ENCODE measurements around the gene TOP2A. TPM values are rescaled to one million over a fixed set of nuclear protein-coding genes. Genes with fewer than 3 reads are reported as not detected.

TOP2A gene
- total RNA-seq, 1 experiment from 2014 or later: 1,672 TPM

- Mint-ChIP-seq H3K4me1 (ENCODE audit: low read depth, unreplicated experiment) (peaks cover 33% of the 10 kb centered on the region), H3K27ac (ENCODE audit: unreplicated experiment) (no peak overlapping the region), H3K36me3 (ENCODE audit: insufficient read depth, unreplicated experiment) (no peaks in the 10 kb centered on the region), H3K27me3 (ENCODE audit: unreplicated experiment) (peaks cover 29% of the 10 kb centered on the region), H3K4me3 (ENCODE audit: low read depth, unreplicated experiment) (peak overlapping the region; percentile 13), H3K9me3 (ENCODE audit: low read depth, unreplicated experiment) (no peaks in the 10 kb centered on the region)
- CTCF ChIA-PET: interaction anchor here (0.6 to 53.1 kb wide), 28 partner anchors 14 to 840 kb away, joined by 3 to 4142 read pairs (median 4); partner anchors contain the start of genes CASC3, CCR7, IGFBP4 and PSMD3
- TF ChIP-seq CTCF (IDR thresholded peaks at IDR 0.05; ENCODE audit: unreplicated experiment): no peak
- no TSS peak for BruUV-seq (replicated peaks)
- peak; percentile 99 for DNase-seq
- intact Hi-C loops (cut with micrococcal nuclease; ENCODE audit: unreplicated experiment): loop anchor here (1.0 kb wide), 1 partner anchor 246 kb away; no protein-coding TSS in a partner anchor
These were observed 40.5 kb upstream of the TOP2A start for GRCh38 chr17:40457964-40458791.

DNA sequence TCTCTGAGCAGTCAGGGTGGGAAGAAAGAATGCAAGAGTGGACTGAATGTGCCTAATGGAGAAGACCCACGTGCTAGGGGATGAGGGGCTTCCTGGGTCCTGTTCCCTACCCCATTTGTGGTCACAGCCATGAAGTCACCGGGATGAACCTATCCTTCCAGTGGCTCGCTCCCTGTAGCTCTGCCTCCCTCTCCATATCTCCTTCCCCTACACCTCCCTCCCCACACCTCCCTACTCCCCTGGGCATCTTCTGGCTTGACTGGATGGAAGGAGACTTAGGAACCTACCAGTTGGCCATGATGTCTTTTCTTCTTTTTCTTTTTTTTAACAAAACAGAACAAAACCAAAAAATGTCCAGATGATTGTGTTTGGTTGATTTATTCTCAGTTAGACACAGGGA, 39.7 kb upstream of the TOP2A start:
- no TSS peak for BruUV-seq (replicated peaks)
- TF ChIP-seq CTCF (IDR thresholded peaks at IDR 0.05; ENCODE audit: unreplicated experiment): no peak
- H3K4me1 Mint-ChIP-seq (ENCODE audit: low read depth, unreplicated experiment): peaks cover 41% of the 10 kb centered on the region
- no peak for DNase-seq
- CTCF ChIA-PET: interaction anchor here (0.6 to 53.1 kb wide), 17 partner anchors 13 to 839 kb away, joined by 3 to 4142 read pairs (median 5); partner anchors contain the start of genes CASC3, CCR7, IGFBP4 and TOP2A
- no peak overlapping the region for H3K27ac Mint-ChIP-seq (ENCODE audit: unreplicated experiment)
- H3K4me3 Mint-ChIP-seq (ENCODE audit: low read depth, unreplicated experiment): peak overlapping the region; percentile 13
- H3K9me3 Mint-ChIP-seq (ENCODE audit: low read depth, unreplicated experiment): no peaks in the 10 kb centered on the region
- peaks cover 34% of the 10 kb centered on the region for H3K27me3 Mint-ChIP-seq (ENCODE audit: unreplicated experiment)
- H3K36me3 Mint-ChIP-seq (ENCODE audit: insufficient read depth, unreplicated experiment): peaks cover 7% of the 10 kb centered on the region
- intact Hi-C loops (cut with micrococcal nuclease; ENCODE audit: unreplicated experiment): loop anchor here (1.0 kb wide), 1 partner anchor 245 kb away; no protein-coding TSS in a partner anchor

GRCh38 chr17:40456396-40456951, 38.8 kb upstream of the TOP2A start:
- peaks cover 45% of the 10 kb centered on the region for H3K4me1 Mint-ChIP-seq (ENCODE audit: low read depth, unreplicated experiment)
- BruUV-seq (replicated peaks): no TSS peak
- TF ChIP-seq CTCF (IDR thresholded peaks at IDR 0.05; ENCODE audit: unreplicated experiment): no peak
- H3K4me3 Mint-ChIP-seq (ENCODE audit: low read depth, unreplicated experiment): no peak overlapping the region
- peaks cover 10% of the 10 kb centered on the region for H3K36me3 Mint-ChIP-seq (ENCODE audit: insufficient read depth, unreplicated experiment)
- intact Hi-C loops (cut with micrococcal nuclease; ENCODE audit: unreplicated experiment): no loop called here
- CTCF ChIA-PET: interaction anchor here (0.5 to 53.1 kb wide), 18 partner anchors 12 to 1615 kb away, joined by 3 to 4142 read pairs (median 6); partner anchors contain the start of genes CCR7, IGFBP4 and TOP2A
- DNase-seq: no peak
- H3K27me3 Mint-ChIP-seq (ENCODE audit: unreplicated experiment): peaks cover 39% of the 10 kb centered on the region
- no peak overlapping the region for H3K27ac Mint-ChIP-seq (ENCODE audit: unreplicated experiment)
- no peaks in the 10 kb centered on the region for H3K9me3 Mint-ChIP-seq (ENCODE audit: low read depth, unreplicated experiment)

GRCh38 chr17:40454613-40454995, 36.9 kb upstream of the TOP2A start:
- Mint-ChIP-seq H3K4me1 (ENCODE audit: low read depth, unreplicated experiment) (peaks cover 45% of the 10 kb centered on the region), H3K27ac (ENCODE audit: unreplicated experiment) (no peak overlapping the region), H3K4me3 (ENCODE audit: low read depth, unreplicated experiment) (no peak overlapping the region), H3K9me3 (ENCODE audit: low read depth, unreplicated experiment) (no peaks in the 10 kb centered on the region), H3K36me3 (ENCODE audit: insufficient read depth, unreplicated experiment) (peaks cover 10% of the 10 kb centered on the region), H3K27me3 (ENCODE audit: unreplicated experiment) (peaks cover 38% of the 10 kb centered on the region)
- intact Hi-C loops (cut with micrococcal nuclease; ENCODE audit: unreplicated experiment): no loop called here
- CTCF ChIA-PET: interaction anchor here (0.5 to 53.1 kb wide), 21 partner anchors 8 to 1154 kb away, joined by 3 to 4142 read pairs (median 5); partner anchors contain the start of genes CCR7, IGFBP4, TOP2A and WIPF2
- TF ChIP-seq CTCF (IDR thresholded peaks at IDR 0.05; ENCODE audit: unreplicated experiment): no peak
- no peak for DNase-seq
- no TSS peak for BruUV-seq (replicated peaks)
